Type B pancreatic cell (in vitro differentiated cells): Measurements from ENCODE around the gene RASGRP1. TPM values are rescaled to one million over a fixed set of nuclear protein-coding genes. Genes with fewer than 3 reads are reported as not detected.

ENCODE experiments used
- DNase-seq: peaks from one replicate; pipeline ENCODE4 v3.0.0; 2021; ENCODE audit warnings: mixed read lengths; ENCODE audit not compliant: unreplicated experiment; ENCODE audit errors: extremely low spot score
- H3K27ac Mint-ChIP-seq: 2 replicates; pipeline ENCODE4 v1.8.0; 2021; ENCODE audit warnings: mild to moderate bottlenecking, mixed read lengths
- H3K27me3 Mint-ChIP-seq: 2 replicates; pipeline ENCODE4 v1.8.0; 2021; ENCODE audit warnings: mixed read lengths
- H3K36me3 Mint-ChIP-seq: 2 replicates; pipeline ENCODE4 v1.8.0; 2021; ENCODE audit warnings: mixed read lengths
- H3K4me1 Mint-ChIP-seq: one replicate; pipeline ENCODE4 v1.8.0; 2021; ENCODE audit warnings: mixed read lengths; ENCODE audit not compliant: unreplicated experiment
- H3K4me3 Mint-ChIP-seq: 2 replicates; pipeline ENCODE4 v1.8.0; 2021; ENCODE audit warnings: mild to moderate bottlenecking, mixed read lengths
- H3K9me3 Mint-ChIP-seq: 2 replicates; pipeline ENCODE4 v1.8.0; 2021; ENCODE audit warnings: mixed read lengths
- total RNA-seq: library from RNA; stranded (reverse); gene quantifications from 2 replicates; pipeline ENCODE4 v1.2.1, GENCODE V29; 2021; ENCODE audit warnings: low replicate concordance
- TF ChIP-seq, protein P1 (sequence below): fragments of 200-600 bp; sonication (generic); conservative IDR thresholded peaks from 2 replicates; pipeline ENCODE4 v1.5.0; 2021; ENCODE audit warnings: antibody characterized with exemption, mild to moderate bottlenecking

The RASGRP1 gene
- total RNA-seq, 1 donor from 2014 or later, result 3.0 TPM

DNA sequence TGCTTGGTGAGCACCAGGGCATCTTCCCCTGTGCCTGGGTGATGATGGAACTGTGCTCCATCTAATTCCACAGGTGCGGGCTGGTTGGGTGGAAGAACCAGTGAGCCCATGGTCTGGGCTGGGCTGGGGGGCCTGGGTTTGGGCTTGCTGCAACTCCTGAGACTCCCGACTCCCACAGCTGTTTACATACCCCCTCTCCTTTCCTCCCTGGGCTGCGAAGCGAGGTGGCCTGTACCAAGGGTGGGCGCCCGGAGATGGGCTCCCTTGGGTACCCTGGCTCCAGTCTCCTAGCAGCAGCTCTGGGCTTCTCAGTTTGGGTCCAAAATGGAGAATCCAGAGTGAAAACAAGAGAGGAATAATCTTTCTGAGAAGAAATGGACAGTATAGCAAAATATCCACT lies 105.1 kb downstream of the RASGRP1 start:
- H3K9me3 Mint-ChIP-seq, result no peaks in the 10 kb centered on the region
- TF ChIP-seq, protein P1, sequence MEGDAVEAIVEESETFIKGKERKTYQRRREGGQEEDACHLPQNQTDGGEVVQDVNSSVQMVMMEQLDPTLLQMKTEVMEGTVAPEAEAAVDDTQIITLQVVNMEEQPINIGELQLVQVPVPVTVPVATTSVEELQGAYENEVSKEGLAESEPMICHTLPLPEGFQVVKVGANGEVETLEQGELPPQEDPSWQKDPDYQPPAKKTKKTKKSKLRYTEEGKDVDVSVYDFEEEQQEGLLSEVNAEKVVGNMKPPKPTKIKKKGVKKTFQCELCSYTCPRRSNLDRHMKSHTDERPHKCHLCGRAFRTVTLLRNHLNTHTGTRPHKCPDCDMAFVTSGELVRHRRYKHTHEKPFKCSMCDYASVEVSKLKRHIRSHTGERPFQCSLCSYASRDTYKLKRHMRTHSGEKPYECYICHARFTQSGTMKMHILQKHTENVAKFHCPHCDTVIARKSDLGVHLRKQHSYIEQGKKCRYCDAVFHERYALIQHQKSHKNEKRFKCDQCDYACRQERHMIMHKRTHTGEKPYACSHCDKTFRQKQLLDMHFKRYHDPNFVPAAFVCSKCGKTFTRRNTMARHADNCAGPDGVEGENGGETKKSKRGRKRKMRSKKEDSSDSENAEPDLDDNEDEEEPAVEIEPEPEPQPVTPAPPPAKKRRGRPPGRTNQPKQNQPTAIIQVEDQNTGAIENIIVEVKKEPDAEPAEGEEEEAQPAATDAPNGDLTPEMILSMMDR, result no peak
- no peak overlapping the region for H3K27ac Mint-ChIP-seq
- H3K4me1 Mint-ChIP-seq, result peaks cover 5% of the 10 kb centered on the region
- H3K4me3 Mint-ChIP-seq, result no peak overlapping the region
- no peak for DNase-seq
- peaks cover 8% of the 10 kb centered on the region for H3K36me3 Mint-ChIP-seq
- H3K27me3 Mint-ChIP-seq, result no peaks in the 10 kb centered on the region

DNA sequence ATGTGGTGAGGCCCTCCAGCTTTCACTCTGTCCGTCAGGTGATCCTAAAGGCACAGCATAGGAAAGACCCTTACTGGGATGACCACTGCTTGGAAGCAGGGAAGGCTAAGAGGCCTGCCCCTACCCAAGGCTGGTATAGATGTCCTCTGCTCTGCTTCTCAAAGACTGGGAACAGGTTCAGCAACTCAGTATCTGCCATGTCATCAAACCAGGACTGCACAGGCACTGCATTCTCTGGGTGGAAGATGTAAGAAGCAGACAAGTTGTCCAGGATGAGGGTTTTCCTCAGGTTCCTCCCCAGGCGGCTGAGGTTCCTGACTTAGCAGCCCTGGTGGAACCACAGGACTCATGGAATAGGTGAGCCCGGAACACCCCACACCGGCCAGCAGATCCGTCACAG lies 106.0 kb downstream of the RASGRP1 start:
- TF ChIP-seq, protein P1, result no peak
- peaks cover 8% of the 10 kb centered on the region for H3K36me3 Mint-ChIP-seq
- no peaks in the 10 kb centered on the region for H3K27me3 Mint-ChIP-seq

DNA sequence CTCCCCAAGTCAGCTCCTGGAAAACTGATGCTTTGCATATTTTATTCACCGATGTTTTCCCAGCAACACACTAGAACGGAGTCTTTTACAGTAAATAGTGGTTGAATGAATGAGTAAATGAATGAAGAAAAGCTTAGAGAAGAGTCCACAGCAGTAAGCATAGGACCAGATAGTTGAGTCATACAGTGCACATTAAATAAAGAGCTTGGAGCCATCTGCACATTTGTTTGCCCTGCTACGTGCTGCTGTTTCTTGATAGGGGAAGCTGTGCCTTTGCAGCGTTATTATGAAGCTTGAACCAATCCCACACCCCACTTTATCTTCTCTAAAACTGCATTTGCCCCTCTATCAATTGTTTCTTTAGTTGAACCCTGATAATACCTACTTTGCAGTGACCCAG lies 109.5 kb downstream of the RASGRP1 start:
- no peak for DNase-seq
- peaks cover 9% of the 10 kb centered on the region for H3K27me3 Mint-ChIP-seq
- H3K36me3 Mint-ChIP-seq, result peaks cover 8% of the 10 kb centered on the region
- peak overlapping the region; percentile 92 for H3K4me3 Mint-ChIP-seq
- H3K27ac Mint-ChIP-seq, result peak overlapping the region; percentile 98
- no peaks in the 10 kb centered on the region for H3K9me3 Mint-ChIP-seq
- TF ChIP-seq, protein P1, result no peak
- peaks cover 5% of the 10 kb centered on the region for H3K4me1 Mint-ChIP-seq

More for the DNA sequence above, 106.0 kb downstream of the RASGRP1 start:
- peaks cover 5% of the 10 kb centered on the region for H3K4me1 Mint-ChIP-seq
- DNase-seq, result no peak
- no peak overlapping the region for H3K4me3 Mint-ChIP-seq
- no peaks in the 10 kb centered on the region for H3K9me3 Mint-ChIP-seq
- H3K27ac Mint-ChIP-seq, result no peak overlapping the region

DNA sequence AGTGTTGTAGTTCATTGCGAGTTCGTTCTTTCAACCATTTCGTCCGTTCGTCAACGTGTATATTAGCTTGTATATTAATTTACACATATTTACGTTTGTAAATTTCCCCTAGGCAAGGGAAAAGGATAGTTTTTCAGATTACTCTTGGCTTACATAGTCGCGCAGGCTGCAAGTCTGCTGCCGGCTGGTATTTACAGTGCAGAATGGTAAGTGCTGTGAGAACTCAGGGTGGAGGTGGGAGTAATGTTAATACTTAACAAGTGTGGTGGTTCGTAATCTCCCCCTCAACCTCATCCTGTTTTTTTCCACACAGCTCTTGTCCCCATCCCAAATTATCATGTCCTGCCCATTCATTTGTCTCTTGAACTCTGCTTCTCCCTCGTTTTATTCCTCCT lies 109.9 kb downstream of the RASGRP1 start:
- peaks cover 5% of the 10 kb centered on the region for H3K4me1 Mint-ChIP-seq
- H3K9me3 Mint-ChIP-seq, result no peaks in the 10 kb centered on the region
- TF ChIP-seq, protein P1, result no peak
- peak overlapping the region; percentile 92 for H3K4me3 Mint-ChIP-seq
- no peak for DNase-seq
- H3K27me3 Mint-ChIP-seq, result peaks cover 9% of the 10 kb centered on the region
- H3K36me3 Mint-ChIP-seq, result peaks cover 8% of the 10 kb centered on the region
- peak overlapping the region; percentile 98 for H3K27ac Mint-ChIP-seq

DNA sequence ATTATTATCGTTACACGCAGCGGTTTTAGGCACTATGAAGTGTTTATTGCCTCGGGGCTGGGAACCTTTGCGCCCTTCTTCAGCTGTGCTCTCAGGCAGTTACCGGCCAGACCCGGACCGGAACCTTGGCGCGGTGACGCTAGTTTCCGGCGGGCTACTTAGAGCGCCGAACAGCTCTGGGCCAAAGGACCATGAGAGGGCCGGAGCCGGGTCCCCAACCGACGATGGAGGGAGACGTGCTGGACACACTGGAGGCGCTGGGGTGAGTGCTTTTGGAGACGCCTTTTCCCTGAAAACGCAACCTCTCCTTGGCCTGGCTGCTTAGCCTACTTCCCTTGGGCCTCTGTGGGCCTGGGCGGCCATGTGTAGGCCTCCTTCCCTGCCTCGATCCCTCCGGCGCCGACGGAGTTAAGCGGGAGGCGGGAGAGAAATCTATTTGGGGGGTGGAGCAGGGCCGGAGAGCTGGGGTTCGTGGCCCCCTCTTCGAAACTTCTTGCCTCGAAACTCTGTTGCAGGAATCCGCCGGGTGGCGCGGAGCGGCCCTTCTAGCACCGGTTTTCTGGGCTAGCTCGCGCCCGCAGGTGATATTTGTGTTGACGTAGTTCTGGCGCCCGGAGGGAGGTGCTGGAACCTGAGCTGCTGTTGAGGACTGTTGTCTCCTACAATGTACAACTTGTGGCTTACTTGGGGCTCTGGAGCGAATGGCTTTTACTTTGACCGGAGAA lies 110.5 kb downstream of the RASGRP1 start, which contains the start of gene FAM98B:
Gene FAM98B (plus strand): TSS at position 157 of the 725 bp plus-strand sequence. CDS start 35 bp downstream, at position 192.
- Mint-ChIP-seq H3K27me3 (peaks cover 13% of the 10 kb centered on the region), H3K9me3 (no peaks in the 10 kb centered on the region), H3K4me3 (peak within 1 kb of the TSS; percentile 92), H3K36me3 (peaks cover 8% of the 10 kb centered on the region), H3K4me1 (peaks cover 5% of the 10 kb centered on the region), H3K27ac (peak within 1 kb of the TSS; percentile 98)
- TF ChIP-seq, protein P1, result peak; percentile 26
- DNase-seq, result peak; percentile 91
